ENCODE results near the gene ASB6. TPM values are rescaled to one million over a fixed set of nuclear protein-coding genes. Genes with fewer than 3 reads are reported as not detected.

ASB6 gene
- total and polyA plus RNA-seq, 2 of the 13 experiments (the other 11 are each of a cell fraction or from before 2014, with no cell fraction given) = 8.2 to 8.4 TPM

- TF ChIP-seq MAZ (IDR thresholded peaks at IDR 0.05; ENCODE audit: borderline replicate concordance, low read depth, low read length) (no peak; the same call in 1 of the 2 replicates), MAZ (CRISPR knock-in tag; IDR thresholded peaks at IDR 0.05; ENCODE audit: low read depth) (peak; percentile 68), ZBTB14 (CRISPR knock-in tag; IDR thresholded peaks at IDR 0.05) (peak; percentile 57; the same call in 1 of the 2 replicates), AKAP8 (CRISPR knock-in tag; IDR thresholded peaks at IDR 0.05) (peak; percentile 96; the same call in 1 of the 2 replicates), TSC22D2 (CRISPR knock-in tag; IDR thresholded peaks at IDR 0.05; ENCODE audit: borderline replicate concordance) (no peak), ARNT2 (CRISPR knock-in tag; IDR thresholded peaks at IDR 0.05; ENCODE audit: low read depth) (peak; percentile 80), BRD4 (CRISPR knock-in tag; IDR thresholded peaks at IDR 0.05) (0 out of 2 replicates have a peak, but pooled peaks have one; percentile 8), ZNF367 (CRISPR knock-in tag; IDR thresholded peaks at IDR 0.05; ENCODE audit: borderline replicate concordance) (no peak), ZNF333 (CRISPR knock-in tag; IDR thresholded peaks at IDR 0.05; ENCODE audit: borderline replicate concordance) (peak; percentile 51; the same call in 1 of the 2 replicates), PAXIP1 (CRISPR knock-in tag; conservative IDR thresholded peaks at IDR 0.05) (no peak), TFDP2 (CRISPR knock-in tag; IDR thresholded peaks at IDR 0.05) (peak; percentile 11; the same call in 1 of the 2 replicates), THRA (CRISPR knock-in tag; IDR thresholded peaks at IDR 0.05; ENCODE audit: borderline replicate concordance) (peak; percentile 37; the same call in 1 of the 2 replicates), SMC3 (IDR thresholded peaks at IDR 0.05; ENCODE audit: low read length) (peak; percentile 26; the same call in 1 of the 2 replicates), KDM5A (IDR thresholded peaks at IDR 0.05; ENCODE audit: borderline replicate concordance, low read length) (peak; percentile 47; the same call in 1 of the 2 replicates), ZNF567 (CRISPR knock-in tag; IDR thresholded peaks at IDR 0.05; ENCODE audit: borderline replicate concordance) (no peak; the same call in 1 of the 2 replicates), AGO1 (IDR thresholded peaks at IDR 0.05; ENCODE audit: low read depth, low read length, poor library complexity, severe bottlenecking) (peak; percentile 78), ZIK1 (CRISPR knock-in tag; IDR thresholded peaks at IDR 0.05; ENCODE audit: borderline replicate concordance, low read depth) (peak; percentile 35; the same call in 1 of the 2 replicates), SAFB2 (CRISPR knock-in tag; IDR thresholded peaks at IDR 0.05; ENCODE audit: borderline replicate concordance, low read depth) (0 out of 2 replicates have a peak, but pooled peaks have one; percentile 41), FOXA1 (IDR thresholded peaks at IDR 0.05) (no peak), FOXA1 (CRISPR knock-in tag; IDR thresholded peaks at IDR 0.05) (no peak), SRSF9 (IDR thresholded peaks at IDR 0.05; ENCODE audit: borderline replicate concordance, insufficient read depth, low read depth, low read length, poor library complexity, severe bottlenecking) (no peak)
These were observed 31.3 kb downstream of the ASB6 start (continued) for GRCh38 chr9:129610473-129611306.
